HepG2 (cell line): ENCODE data around the gene TRIM27. TPM values are rescaled to one million over a fixed set of nuclear protein-coding genes. Genes with fewer than 3 reads are reported as not detected.

Experiments used
- ATAC-seq: fragments of 200-7000 bp; cut with Tn5 transposase; 3 replicates; pipeline ENCODE4 v1.9.1; 2020; ENCODE audit warnings: mild to moderate bottlenecking, moderate library complexity
- BruUV-seq: library from RNA; stranded (reverse); fragments of 400-500 nt; replicated peaks from 2 replicates; lab custom pipeline; 2021; lab: Mats Ljungman, UMichigan
- CTCF ChIA-PET: fragments of 300-600 bp; formaldehyde crosslinking; extraction: SDS; loops from one replicate; lab custom pipeline; 2021; ENCODE audit warnings: low total read pairs, inconsistent platforms, low intra/inter-chr PET ratio; lab: Yijun Ruan, JAX
- POLR2A ChIA-PET: fragments of 350-600 bp; sonication (Branson Sonifier 250); formaldehyde crosslinking; loops from one replicate; lab custom pipeline; 2020; ENCODE audit warnings: antibody characterized with exemption, inconsistent platforms; lab: Yijun Ruan, JAX
- DNase-seq: peaks from one replicate; pipeline ENCODE4 v3.0.0-alpha.2; 2015; ENCODE audit warnings: low spot score
- FAIRE-seq: peaks from 3 replicates; lab custom pipeline; 2011; peaks lifted over from hg19 to GRCh38; lab: Jason Lieb, UNC
- H2AFZ ChIP-seq: one replicate; pipeline ENCODE4 v1.6.1; 2011; ENCODE audit warnings: low read length, inconsistent platforms
- H3K27ac ChIP-seq: fragments of 300-600 bp; 3 replicates; pipeline ENCODE4 v1.8.0; 2011; ENCODE audit warnings: mixed run types, mild to moderate bottlenecking, mixed read lengths, low read length, inconsistent platforms; ENCODE audit not compliant: insufficient read depth; ENCODE audit errors: extremely low read length
- H3K27me3 ChIP-seq, 2 experiments: fragments of 200-600 bp in 1 of 2; 2 replicates in 1 of 2; 3 replicates in 1 of 2; pipeline versions ENCODE4 v1.6.0 to v1.8.0; 2011; ENCODE audit warnings: low read length in 2 of 2, mild to moderate bottlenecking in 2 of 2, moderate library complexity in 2 of 2, inconsistent platforms in 1 of 2; ENCODE audit not compliant: insufficient read depth in 2 of 2, control insufficient read depth in 1 of 2
- H3K36me3 ChIP-seq, 2 experiments: fragments of 200-600 bp in 1 of 2; replicated peaks in 1 of 2; 2 replicates in 1 of 2; 3 replicates in 1 of 2; pipeline versions ENCODE4 v1.5.1 to v1.8.0; 2011; ENCODE audit warnings: low read length in 2 of 2, inconsistent platforms in 1 of 2; ENCODE audit not compliant: insufficient read depth in 2 of 2, control insufficient read depth in 1 of 2
- H3K4me1 ChIP-seq: 2 replicates; pipeline ENCODE4 v1.5.1; 2012; ENCODE audit warnings: low read length, inconsistent platforms; ENCODE audit not compliant: insufficient read depth
- H3K4me2 ChIP-seq: 2 replicates; pipeline ENCODE4 v1.6.0; 2011; ENCODE audit warnings: low read depth, low read length, inconsistent platforms
- H3K4me3 ChIP-seq, 3 experiments: fragments of 200-600 bp in 1 of 3; sonication (generic), shearing (Covaris generic) in 1 of 3; replicated peaks in 1 of 3; 2 replicates each; pipeline ENCODE4 v1.5.1; 2011 to 2016; ENCODE audit warnings: low read length in 3 of 3, inconsistent platforms in 2 of 3, low read depth in 2 of 3, mild to moderate bottlenecking in 2 of 3, control low read depth in 1 of 3, mixed read lengths in 1 of 3; ENCODE audit not compliant: insufficient read depth in 1 of 3
- H3K79me2 ChIP-seq: one replicate; pipeline ENCODE4 v1.6.1; 2011; ENCODE audit warnings: low read length, inconsistent platforms; ENCODE audit not compliant: insufficient read depth
- H3K9ac ChIP-seq: 2 replicates; pipeline ENCODE4 v1.6.0; 2011; ENCODE audit warnings: mild to moderate bottlenecking, low read depth, low read length, inconsistent platforms; ENCODE audit not compliant: insufficient read depth
- H3K9me3 ChIP-seq: 2 replicates; pipeline ENCODE4 v1.5.1; 2012; ENCODE audit warnings: mild to moderate bottlenecking, low read length
- H4K20me1 ChIP-seq: 2 replicates; pipeline ENCODE4 v1.6.0; 2011; ENCODE audit warnings: inconsistent platforms, mild to moderate bottlenecking, low read length, moderate library complexity; ENCODE audit not compliant: insufficient read depth
- JDP2 ChIP-seq: sonication (generic); formaldehyde crosslinking; IDR thresholded peaks from 2 replicates; pipeline ENCODE4 v1.8.1; 2022; ENCODE audit warnings: missing genetic modification reagents, borderline replicate concordance
- KLF13 ChIP-seq: sonication (generic); formaldehyde crosslinking; IDR thresholded peaks from 2 replicates; pipeline ENCODE4 v1.4.0; 2020; ENCODE audit warnings: mild to moderate bottlenecking, missing genetic modification reagents
- PAWR ChIP-seq: sonication (generic); formaldehyde crosslinking; IDR thresholded peaks from 2 replicates; pipeline ENCODE4 v1.4.0; 2020; ENCODE audit warnings: missing genetic modification reagents, mild to moderate bottlenecking, borderline replicate concordance
- RBFOX2 ChIP-seq: fragments of 200-400 bp; formaldehyde crosslinking; IDR thresholded peaks from 2 replicates; pipeline ENCODE4 v1.6.1; 2017; ENCODE audit warnings: low read depth, mild to moderate bottlenecking, low read length
- RBM22 ChIP-seq: fragments of 200-400 bp; formaldehyde crosslinking; optimal IDR thresholded peaks from 2 replicates; pipeline ENCODE3; 2017; ENCODE audit warnings: mild to moderate bottlenecking, low read length, moderate library complexity
- SNAPC2 ChIP-seq: sonication (generic); formaldehyde crosslinking; IDR thresholded peaks from 2 replicates; pipeline ENCODE4 v1.8.1; 2022; ENCODE audit warnings: mild to moderate bottlenecking, missing genetic modification reagents
- WGBS: methylation state at CpG from one replicate; pipeline ENCODE4 v1.1.6; 2017; ENCODE audit warnings: low lambda C conversion rate; 5-methylcytosine and 5-hydroxymethylcytosine counted together
- in situ Hi-C: cut with HindIII; loops from 2 replicates; pipeline ENCODE4 v1.10.0; 2017; ENCODE audit warnings: low pct_unique_long_range_greater_than_20kb; ENCODE audit not compliant: extremely low pct_ligation_motif_present
- intact Hi-C: fragments of 100-400 bp; cut with micrococcal nuclease; formaldehyde crosslinking; loops from one replicate; pipeline ENCODE4 v1.10.0; 2022; ENCODE audit not compliant: unreplicated experiment
- polyA plus RNA-seq, 8 experiments: library from polyadenylated mRNA; depleted of rRNA in 3 of 8; stranded (reverse) in 7 of 8; unstranded in 1 of 8; fragments of >200 nt; fragmentation: Illumina TruSeq in 4 of 8; extraction: Trizol in 4 of 8; gene quantifications; 2 replicates each; pipeline versions ENCODE4 v1.2.1 to v1.2.3, GENCODE V29; 2011 to 2016; ENCODE audit warnings: low read depth in 4 of 8, missing spikeins in 1 of 8, mixed read lengths in 1 of 8; ENCODE audit not compliant: insufficient read depth in 1 of 8
- total RNA-seq, 5 experiments: library from RNA; depleted of rRNA; stranded (reverse); fragments of >200 nt; fragmentation: Illumina TruSeq; extraction: Trizol; gene quantifications; 2 replicates each; pipeline ENCODE4 v1.2.3, GENCODE V29; 2016; ENCODE audit warnings: low read depth in 1 of 5
- TF ChIP-seq, protein P1 (sequence below): sonication (generic); formaldehyde crosslinking; conservative IDR thresholded peaks from 2 replicates; pipeline ENCODE4 v1.8.1; 2023; ENCODE audit warnings: missing genetic modification reagents

TRIM27 gene
- total and polyA plus RNA-seq, 2 of the 13 experiments (the other 11 are each of a cell fraction or from before 2014, with no cell fraction given), result 88.6 to 112 TPM

DNA sequence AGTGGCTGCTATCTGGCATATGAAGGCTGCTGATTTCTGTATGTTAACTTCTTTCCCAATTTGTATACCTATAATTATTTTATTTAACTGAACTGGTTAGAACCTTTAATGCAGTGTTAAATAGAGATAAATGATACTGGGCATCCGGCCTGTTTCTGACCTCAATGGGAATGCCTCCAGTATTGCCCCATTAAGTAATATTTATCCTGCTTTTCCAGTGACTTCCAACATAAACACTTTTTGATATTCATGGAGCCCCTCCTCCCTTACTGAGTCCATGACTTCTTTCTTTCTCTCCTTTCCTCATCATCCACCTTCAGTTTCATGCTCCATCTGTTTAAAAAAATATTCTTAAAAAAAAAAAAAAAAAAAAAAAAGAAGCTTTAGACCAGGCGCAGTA lies 8.8 kb downstream of the TRIM27 start:
- no peak overlapping the region for H3K9ac ChIP-seq
- intact Hi-C loops (no loop called here), in situ Hi-C loops (no loop called here)
- H3K27me3 ChIP-seq, result no peaks in the 10 kb centered on the region
- DNase-seq (no peak), ATAC-seq (no peak), FAIRE-seq (no peak)
- BruUV-seq, result no TSS peak
- peaks cover 19% of the 10 kb centered on the region for H3K79me2 ChIP-seq
- H3K4me1 ChIP-seq, result peaks cover 25% of the 10 kb centered on the region
- TF ChIP-seq SNAPC2 (CRISPR knock-in tag), result no peak
- TF ChIP-seq JDP2 (CRISPR knock-in tag), result no peak
- TF ChIP-seq RBFOX2, result peak; percentile 5; the same call in 1 of the 2 replicates
- TF ChIP-seq PAWR, result no peak
- ChIA-PET CTCF (no interaction called here), POLR2A (interaction anchor here (1.0 kb wide), 1 partner anchor 9 kb away, joined by 3 read pairs; the partner anchor contains the start of gene TRIM27)
- no peak overlapping the region for H3K4me2 ChIP-seq
- no peak overlapping the region for H2AFZ ChIP-seq
- H3K36me3 ChIP-seq, result peaks cover 25 to 81% of the 10 kb centered on the region in 2 experiments
- H4K20me1 ChIP-seq, result peaks cover 15% of the 10 kb centered on the region; the same call in 1 of the 2 replicates
- H3K4me3 ChIP-seq, result no peak overlapping the region
- no peaks in the 10 kb centered on the region for H3K9me3 ChIP-seq
- no peak overlapping the region for H3K27ac ChIP-seq
- 100% methylated on average over 2 of the region's 2 CpGs for WGBS

DNA sequence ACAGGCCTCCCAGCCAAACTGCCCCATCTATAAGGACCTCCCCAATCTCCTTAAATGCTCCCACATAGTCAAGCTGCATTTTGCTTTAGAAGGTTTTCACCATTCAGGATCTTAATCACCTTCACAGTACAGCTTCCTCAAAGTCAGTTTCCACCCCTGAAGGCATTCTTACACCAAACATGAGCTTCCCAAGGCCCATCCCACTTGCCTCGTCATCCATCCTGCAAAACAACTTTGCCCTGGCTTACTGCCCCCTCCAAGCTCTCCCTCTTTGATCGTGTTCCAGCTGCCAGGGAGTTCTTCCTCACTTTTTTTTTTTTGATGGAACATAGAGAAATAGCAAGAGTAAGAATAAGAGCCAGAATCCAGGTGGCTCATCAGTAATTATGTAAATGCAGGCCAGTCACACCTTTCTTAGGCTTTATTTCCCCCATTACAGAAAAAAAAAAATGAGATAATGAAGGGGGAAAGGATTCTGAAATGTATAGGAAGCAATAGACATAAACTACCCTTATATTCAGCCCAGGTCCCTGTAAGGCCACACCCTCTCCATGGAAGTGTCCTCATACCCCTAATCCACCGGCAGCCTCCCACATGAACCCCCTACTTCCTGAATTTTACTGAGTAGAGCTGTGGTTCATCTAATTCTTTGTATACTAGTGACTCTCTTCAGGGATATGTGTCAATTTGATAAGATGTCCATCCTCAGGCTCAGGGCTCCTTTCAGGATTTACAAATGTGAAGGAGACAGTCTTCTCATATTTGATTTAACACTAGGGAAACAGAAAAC lies 12.7 kb downstream of the TRIM27 start:
- no peaks in the 10 kb centered on the region for H3K4me1 ChIP-seq
- H3K27ac ChIP-seq, result no peak overlapping the region
- in situ Hi-C loops, result no loop called here
- H3K9me3 ChIP-seq, result no peaks in the 10 kb centered on the region
- no peak overlapping the region for H3K4me3 ChIP-seq
- BruUV-seq, result TSS peak; percentile 30
- H3K4me2 ChIP-seq, result no peak overlapping the region
- no peak overlapping the region for H3K9ac ChIP-seq
- ChIA-PET POLR2A (interaction anchor here (1.3 to 5.5 kb wide), 2 partner anchors 9 to 12 kb away, joined by 3 to 48 read pairs; partner anchors contain the start of gene TRIM27), CTCF (no interaction called here)
- H3K79me2 ChIP-seq, result no peaks in the 10 kb centered on the region
- no peaks in the 10 kb centered on the region for H3K27me3 ChIP-seq
- WGBS, result 95% methylated on average over 3 of the region's 3 CpGs
- H3K36me3 ChIP-seq, result peaks cover 31 to 88% of the 10 kb centered on the region in 2 experiments
- no peak for FAIRE-seq
- intact Hi-C loops, result no loop called here
- DNase-seq, result no peak
- TF ChIP-seq KLF13 (no peak), RBM22 (peak; percentile 49)
- TF ChIP-seq, protein P1, sequence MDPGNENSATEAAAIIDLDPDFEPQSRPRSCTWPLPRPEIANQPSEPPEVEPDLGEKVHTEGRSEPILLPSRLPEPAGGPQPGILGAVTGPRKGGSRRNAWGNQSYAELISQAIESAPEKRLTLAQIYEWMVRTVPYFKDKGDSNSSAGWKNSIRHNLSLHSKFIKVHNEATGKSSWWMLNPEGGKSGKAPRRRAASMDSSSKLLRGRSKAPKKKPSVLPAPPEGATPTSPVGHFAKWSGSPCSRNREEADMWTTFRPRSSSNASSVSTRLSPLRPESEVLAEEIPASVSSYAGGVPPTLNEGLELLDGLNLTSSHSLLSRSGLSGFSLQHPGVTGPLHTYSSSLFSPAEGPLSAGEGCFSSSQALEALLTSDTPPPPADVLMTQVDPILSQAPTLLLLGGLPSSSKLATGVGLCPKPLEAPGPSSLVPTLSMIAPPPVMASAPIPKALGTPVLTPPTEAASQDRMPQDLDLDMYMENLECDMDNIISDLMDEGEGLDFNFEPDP (CRISPR knock-in tag), result no peak
- no peak for ATAC-seq
- H4K20me1 ChIP-seq, result no peaks in the 10 kb centered on the region
- no peak overlapping the region for H2AFZ ChIP-seq
